Measurements from ENCODE around the gene TPRG1.

Gene TPRG1

DNA sequence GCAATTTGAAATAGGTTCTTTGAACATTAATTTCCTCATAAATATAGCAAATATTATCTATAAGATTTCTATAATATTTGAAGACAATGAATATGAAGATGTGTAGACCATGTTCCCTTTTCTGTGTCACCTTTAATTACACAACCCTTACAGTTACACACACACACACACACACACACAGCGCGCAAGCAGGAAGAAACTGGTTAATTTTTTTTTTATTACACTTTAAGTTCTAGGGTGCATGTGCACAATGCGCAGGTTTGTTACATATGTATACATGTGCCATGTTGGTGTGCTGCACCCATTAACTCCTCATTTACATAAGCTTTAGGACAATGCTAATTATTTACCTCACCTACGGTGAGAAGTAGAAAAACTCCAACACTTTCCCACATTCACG, 122.9 kb downstream of the TPRG1 start:
- DNase-seq (ENCODE audit: extremely low spot score), result no peak
- TF ChIP-seq, protein P1, sequence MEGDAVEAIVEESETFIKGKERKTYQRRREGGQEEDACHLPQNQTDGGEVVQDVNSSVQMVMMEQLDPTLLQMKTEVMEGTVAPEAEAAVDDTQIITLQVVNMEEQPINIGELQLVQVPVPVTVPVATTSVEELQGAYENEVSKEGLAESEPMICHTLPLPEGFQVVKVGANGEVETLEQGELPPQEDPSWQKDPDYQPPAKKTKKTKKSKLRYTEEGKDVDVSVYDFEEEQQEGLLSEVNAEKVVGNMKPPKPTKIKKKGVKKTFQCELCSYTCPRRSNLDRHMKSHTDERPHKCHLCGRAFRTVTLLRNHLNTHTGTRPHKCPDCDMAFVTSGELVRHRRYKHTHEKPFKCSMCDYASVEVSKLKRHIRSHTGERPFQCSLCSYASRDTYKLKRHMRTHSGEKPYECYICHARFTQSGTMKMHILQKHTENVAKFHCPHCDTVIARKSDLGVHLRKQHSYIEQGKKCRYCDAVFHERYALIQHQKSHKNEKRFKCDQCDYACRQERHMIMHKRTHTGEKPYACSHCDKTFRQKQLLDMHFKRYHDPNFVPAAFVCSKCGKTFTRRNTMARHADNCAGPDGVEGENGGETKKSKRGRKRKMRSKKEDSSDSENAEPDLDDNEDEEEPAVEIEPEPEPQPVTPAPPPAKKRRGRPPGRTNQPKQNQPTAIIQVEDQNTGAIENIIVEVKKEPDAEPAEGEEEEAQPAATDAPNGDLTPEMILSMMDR (IDR thresholded peaks at IDR 0.05; ENCODE audit: control extremely low read depth, extremely low read depth, low read depth, missing control alignments), result no peak
- ChIA-PET POLR2A (no interaction called here), CTCF (interaction anchor here (1.1 to 1.9 kb wide), 2 partner anchors 8 to 13 kb away, joined by 4 to 6 read pairs; no protein-coding TSS in a partner anchor)

DNA sequence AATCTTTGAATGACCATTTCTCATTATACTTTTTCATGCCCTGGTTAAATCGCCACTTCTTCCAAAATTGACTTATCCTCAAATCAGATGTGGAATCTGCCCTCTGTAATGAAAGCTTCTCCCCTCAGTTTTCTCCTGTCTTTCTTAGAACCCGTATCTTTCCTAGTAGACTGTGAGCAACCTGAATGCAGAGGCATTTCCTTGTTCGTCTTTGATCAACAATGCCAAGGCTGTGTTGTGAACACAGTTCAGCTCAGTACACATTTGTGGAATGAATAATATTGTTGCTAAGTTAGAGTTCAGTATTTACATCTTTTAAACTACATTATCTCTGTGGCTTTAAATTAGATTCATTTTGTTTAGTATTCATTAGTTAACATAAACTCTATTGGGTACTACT, 123.3 kb downstream of the TPRG1 start:
- TF ChIP-seq, protein P1 (IDR thresholded peaks at IDR 0.05; ENCODE audit: control extremely low read depth, extremely low read depth, low read depth, missing control alignments), result no peak
- ChIA-PET CTCF (interaction anchor here (1.4 to 1.9 kb wide), 2 partner anchors 11 to 13 kb away, joined by 3 to 6 read pairs; no protein-coding TSS in a partner anchor), POLR2A (no interaction called here)
- no peak for DNase-seq (ENCODE audit: extremely low spot score)

DNA sequence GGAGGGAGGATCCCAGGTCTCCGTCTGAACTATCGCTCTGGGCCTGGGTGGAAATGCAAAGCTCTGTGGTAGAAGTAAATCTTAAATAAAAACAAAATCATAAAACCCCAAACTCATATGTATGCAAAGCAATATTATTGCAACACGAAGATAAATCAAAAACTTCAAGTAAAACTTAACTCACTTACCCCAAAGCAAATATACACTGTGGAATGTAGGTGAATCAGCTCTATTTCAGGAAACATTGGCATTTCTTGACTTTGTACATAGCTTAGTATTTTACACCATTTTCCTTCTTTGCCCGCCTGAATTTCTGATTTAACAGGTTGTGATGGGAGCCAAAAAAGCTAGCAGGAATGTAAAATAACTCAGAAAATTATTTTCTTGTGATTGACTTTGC, 126.2 kb downstream of the TPRG1 start:
- CTCF ChIA-PET, result interaction anchor here (1.3 to 1.7 kb wide), 4 partner anchors 8 to 312 kb away, joined by 3 to 6 read pairs (median 5); no protein-coding TSS in a partner anchor
- TF ChIP-seq, protein P1 (IDR thresholded peaks at IDR 0.05; ENCODE audit: control extremely low read depth, extremely low read depth, low read depth, missing control alignments), result no peak
- DNase-seq (ENCODE audit: extremely low spot score), result no peak
- POLR2A ChIA-PET, result no interaction called here

DNA sequence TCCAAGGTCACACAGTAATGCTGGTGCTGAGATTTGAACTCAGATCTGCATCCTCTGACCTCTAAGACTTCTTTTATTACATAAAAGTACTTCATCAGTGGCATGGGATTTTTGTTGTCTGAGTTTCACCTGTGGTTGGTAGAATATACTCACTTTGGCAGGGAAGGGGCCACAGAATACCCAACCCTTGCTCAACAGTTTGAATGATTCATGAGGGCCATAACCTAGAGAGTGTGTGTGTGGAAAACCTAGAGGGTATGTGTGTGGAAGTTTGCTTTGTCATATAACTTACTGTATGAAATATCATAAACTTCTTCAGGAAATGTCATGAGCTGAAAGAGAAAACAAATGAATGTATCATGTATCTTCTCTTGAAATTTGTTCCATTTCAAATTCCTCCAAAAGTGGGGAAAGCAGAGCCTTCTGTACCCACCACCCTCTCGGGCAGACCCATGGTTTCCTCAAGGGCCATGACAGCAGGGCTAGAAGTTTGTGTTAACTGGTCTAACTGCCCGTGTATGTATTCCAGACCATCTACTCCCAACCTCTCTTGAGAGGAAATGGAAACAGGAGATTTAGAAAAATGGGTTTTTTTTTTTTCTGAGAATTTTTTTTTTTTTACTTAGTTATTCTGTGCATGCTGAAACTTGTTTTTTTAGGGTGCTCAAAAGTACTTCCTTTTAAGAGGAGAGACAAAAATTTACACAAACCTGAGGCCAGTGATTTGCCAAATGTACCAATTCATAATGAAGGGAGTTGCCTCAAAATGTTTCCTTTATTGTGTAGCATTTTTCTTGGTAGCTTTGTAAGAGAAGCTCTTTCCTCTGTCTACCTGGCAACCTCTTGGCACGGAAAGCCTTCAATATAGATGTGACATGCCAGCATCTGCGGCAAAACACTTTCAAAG, 127.0 kb downstream of the TPRG1 start:
- POLR2A ChIA-PET, result no interaction called here
- TF ChIP-seq, protein P1 (IDR thresholded peaks at IDR 0.05; ENCODE audit: control extremely low read depth, extremely low read depth, low read depth, missing control alignments), result no peak
- DNase-seq (ENCODE audit: extremely low spot score), result no peak
- CTCF ChIA-PET, result interaction anchor here (0.8 to 3.3 kb wide), 10 partner anchors 8 to 649 kb away, joined by 3 to 9 read pairs (median 4); no protein-coding TSS in a partner anchor

DNA sequence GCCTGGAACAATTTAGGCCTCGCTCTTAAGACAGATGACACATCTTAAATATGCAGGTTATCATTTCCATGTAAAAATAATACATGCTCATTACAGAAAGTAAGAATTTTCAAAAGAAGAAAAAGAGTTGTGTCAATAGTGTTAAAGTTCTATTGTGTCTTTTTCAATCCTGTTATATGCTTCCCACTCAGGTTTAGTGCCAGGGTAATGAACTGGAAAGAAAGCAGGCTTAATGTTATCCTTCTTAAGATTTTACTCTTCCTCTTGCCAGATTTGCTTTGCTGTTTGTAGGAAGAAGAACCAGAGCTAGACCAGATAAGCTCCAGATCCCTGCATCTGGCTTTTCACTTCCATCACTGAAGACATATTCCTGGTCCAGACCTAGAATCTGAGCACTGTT, 128.6 kb downstream of the TPRG1 start:
- ChIA-PET CTCF (interaction anchor here (1.0 to 3.3 kb wide), 4 partner anchors 8 to 28 kb away, joined by 3 to 9 read pairs (median 3); no protein-coding TSS in a partner anchor), POLR2A (no interaction called here)
- TF ChIP-seq, protein P1 (IDR thresholded peaks at IDR 0.05; ENCODE audit: control extremely low read depth, extremely low read depth, low read depth, missing control alignments), result no peak
- no peak for DNase-seq (ENCODE audit: extremely low spot score)

DNA sequence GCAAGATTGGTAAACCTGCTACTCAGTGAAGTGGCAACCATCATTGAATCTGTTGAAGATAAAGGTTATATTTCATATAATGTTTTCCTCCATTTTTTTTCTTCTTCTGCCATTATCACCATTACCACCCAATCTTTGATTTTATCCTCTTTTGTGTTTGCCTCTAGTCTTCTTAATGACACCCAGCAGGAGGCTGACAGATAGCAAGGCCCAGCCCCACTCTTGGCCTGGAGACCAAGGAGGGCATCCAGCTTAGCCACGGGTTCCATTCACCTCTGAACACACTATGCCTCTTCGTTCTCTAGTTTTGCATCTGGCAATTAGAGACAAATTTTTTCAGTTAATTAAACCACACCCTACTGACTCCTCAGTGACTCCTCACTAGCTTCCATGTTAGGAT, 129.7 kb downstream of the TPRG1 start:
- DNase-seq (ENCODE audit: extremely low spot score), result no peak
- TF ChIP-seq, protein P1 (IDR thresholded peaks at IDR 0.05; ENCODE audit: control extremely low read depth, extremely low read depth, low read depth, missing control alignments), result no peak
- POLR2A ChIA-PET, result no interaction called here
- CTCF ChIA-PET, result interaction anchor here (1.7 to 3.3 kb wide), 3 partner anchors 7 to 19 kb away, joined by 4 to 9 read pairs (median 8); no protein-coding TSS in a partner anchor
